Measurements from ENCODE around the gene JMJD4. TPM values are rescaled to one million over a fixed set of nuclear protein-coding genes. Genes with fewer than 3 reads are reported as not detected.

Gene JMJD4
- total and polyA plus RNA-seq, 2 of the 4 experiments (the other 2 are of a cell fraction): 24.6 to 28.5 TPM

- no peak overlapping the region for H3K14ac ChIP-seq (replicated peaks; ENCODE audit: low read depth, low read length)
- no peak overlapping the region for H2BK120ac ChIP-seq (ENCODE audit: low read depth, low read length)
- POLR2A ChIA-PET (ENCODE audit: unreplicated experiment): no interaction called here
- no peak overlapping the region for H3K23ac ChIP-seq (ENCODE audit: low read depth, low read length)
- H3K79me1 ChIP-seq (ENCODE audit: low read depth in 1 of 2, low read length in 2 of 2): peaks cover 0 to 4% of the 10 kb centered on the region in 2 experiments; a peak in 1 of 4 replicates
- no peak overlapping the region for H4K8ac ChIP-seq (ENCODE audit: low read depth in 2 of 2, low read length in 2 of 2)
- CTCF ChIA-PET: no interaction called here
- H2AK9ac ChIP-seq (replicated peaks; ENCODE audit: low read depth, low read length, poor library complexity): no peak overlapping the region
- no CpG with 5 or more reads among the region's 2 CpGs for WGBS, 2 experiments (ENCODE audit: extremely low coverage in 2 of 2, insufficient read length in 1 of 2)
- no peak for ATAC-seq (ENCODE audit: low read depth)
- no peak overlapping the region for H2BK20ac ChIP-seq (ENCODE audit: low read depth, low read length)
- no peak overlapping the region for H3K4me2 ChIP-seq (ENCODE audit: low read depth, low read length)
- no peaks in the 10 kb centered on the region; the same call in 1 of the 2 replicates for H3K9me1 ChIP-seq (ENCODE audit: insufficient read depth, low read length)
- TF ChIP-seq MXI1 (IDR thresholded peaks at IDR 0.05; ENCODE audit: borderline replicate concordance, low read depth, low read length) (no peak), MAFK (IDR thresholded peaks at IDR 0.05; ENCODE audit: low read depth, low read length) (no peak), NFE2L2 (IDR thresholded peaks at IDR 0.05; ENCODE audit: low read depth, low read length) (no peak), SMC3 (IDR thresholded peaks at IDR 0.05; ENCODE audit: low read depth, low read length) (no peak), CHD1 (IDR thresholded peaks at IDR 0.05; ENCODE audit: low read depth, low read length) (no peak), POLR2A (IDR thresholded peaks at IDR 0.05; ENCODE audit: low read depth, low read length) (no peak), ELK1 (IDR thresholded peaks at IDR 0.05; ENCODE audit: borderline replicate concordance, low read depth, low read length) (no peak), RCOR1 (IDR thresholded peaks at IDR 0.05; ENCODE audit: insufficient replicate concordance, low read length) (no peak), RFX5 (IDR thresholded peaks at IDR 0.05; ENCODE audit: low read depth, low read length) (no peak), BHLHE40 (IDR thresholded peaks at IDR 0.05; ENCODE audit: low read depth, low read length) (no peak)
- TF ChIP-seq, protein P1, sequence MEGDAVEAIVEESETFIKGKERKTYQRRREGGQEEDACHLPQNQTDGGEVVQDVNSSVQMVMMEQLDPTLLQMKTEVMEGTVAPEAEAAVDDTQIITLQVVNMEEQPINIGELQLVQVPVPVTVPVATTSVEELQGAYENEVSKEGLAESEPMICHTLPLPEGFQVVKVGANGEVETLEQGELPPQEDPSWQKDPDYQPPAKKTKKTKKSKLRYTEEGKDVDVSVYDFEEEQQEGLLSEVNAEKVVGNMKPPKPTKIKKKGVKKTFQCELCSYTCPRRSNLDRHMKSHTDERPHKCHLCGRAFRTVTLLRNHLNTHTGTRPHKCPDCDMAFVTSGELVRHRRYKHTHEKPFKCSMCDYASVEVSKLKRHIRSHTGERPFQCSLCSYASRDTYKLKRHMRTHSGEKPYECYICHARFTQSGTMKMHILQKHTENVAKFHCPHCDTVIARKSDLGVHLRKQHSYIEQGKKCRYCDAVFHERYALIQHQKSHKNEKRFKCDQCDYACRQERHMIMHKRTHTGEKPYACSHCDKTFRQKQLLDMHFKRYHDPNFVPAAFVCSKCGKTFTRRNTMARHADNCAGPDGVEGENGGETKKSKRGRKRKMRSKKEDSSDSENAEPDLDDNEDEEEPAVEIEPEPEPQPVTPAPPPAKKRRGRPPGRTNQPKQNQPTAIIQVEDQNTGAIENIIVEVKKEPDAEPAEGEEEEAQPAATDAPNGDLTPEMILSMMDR (conservative IDR thresholded peaks at IDR 0.05; ENCODE audit: low read depth, low read length): no peak
- H2AFZ ChIP-seq (replicated peaks; ENCODE audit: low read length, poor library complexity): no peak overlapping the region
- dilution Hi-C loops (cut with HindIII; ENCODE audit: low sequenced_read_pairs, unreplicated experiment): no loop called here
- H3K27me3 ChIP-seq (ENCODE audit: control insufficient read depth, insufficient read depth, low read length): no peaks in the 10 kb centered on the region
- intact Hi-C loops (cut with micrococcal nuclease): loop anchor here (5.0 kb wide), 1 partner anchor 163 kb away; the partner anchor contains the start of gene ZNF678
- no peak overlapping the region for H3K18ac ChIP-seq (ENCODE audit: low read depth, low read length)
- no TSS peak for BruUV-seq (replicated peaks)
- peaks cover 10% of the 10 kb centered on the region; the same call in 1 of the 2 replicates for H4K20me1 ChIP-seq (ENCODE audit: insufficient read depth, low read length)
- H4K91ac ChIP-seq (ENCODE audit: insufficient read depth, low read depth, low read length): no peak overlapping the region
- no peak overlapping the region for H3K27ac ChIP-seq (ENCODE audit: insufficient read depth, low read length)
- H3K9me3 ChIP-seq (ENCODE audit: control insufficient read depth, insufficient read depth, low read length): peaks cover 9% of the 10 kb centered on the region
- DNase-seq: no peak
- no peak overlapping the region for H2BK15ac ChIP-seq (ENCODE audit: low read depth, low read length)
- no peaks in the 10 kb centered on the region for H3K36me3 ChIP-seq (ENCODE audit: control insufficient read depth, insufficient read depth, low read length)
- no peak overlapping the region for H3K56ac ChIP-seq (ENCODE audit: extremely low read depth, insufficient read depth, low read length)
- no peak overlapping the region for H3K9ac ChIP-seq (ENCODE audit: low read depth, low read length)
- no peak overlapping the region for H4K5ac ChIP-seq (ENCODE audit: low read depth, low read length)
- in situ Hi-C loops (cut with MboI; ENCODE audit: low sequenced_read_pairs): no loop called here
- no peak overlapping the region for H2BK5ac ChIP-seq (ENCODE audit: low read depth, low read length, poor library complexity, severe bottlenecking)
- H3K4me1 ChIP-seq (ENCODE audit: control insufficient read depth, insufficient read depth, low read length): no peaks in the 10 kb centered on the region; the same call in 1 of the 2 replicates
- no peak overlapping the region for H3K4me3 ChIP-seq (ENCODE audit: insufficient read depth, low read depth, low read length)
- no peak overlapping the region for H2AK5ac ChIP-seq (ENCODE audit: low read depth, low read length)
- H3K4ac ChIP-seq (ENCODE audit: low read depth, low read length): no peak overlapping the region
Observed at GRCh38 chr1:227725046-227725445, 10.1 kb downstream of the JMJD4 start.
